Lung (tissue), 12 donors: ENCODE measurements around the gene BBS5. TPM values are rescaled to one million over a fixed set of nuclear protein-coding genes. Genes with fewer than 3 reads are reported as not detected.
A peak's percentile ranks its signal among the peaks of the same experiment; 100 is the strongest.

Experiments
- ATAC-seq: fragments of 200-7000 bp; cut with Tn5 transposase; one replicate; pipeline ENCODE4 v1.9.1; 2020; ENCODE audit warnings: moderate number of reproducible peaks; ENCODE audit not compliant: insufficient read depth, low FRiP score
- DNase-seq, 3 donors: peaks; one replicate each; pipeline ENCODE4 v3.0.0-alpha.2; 2013 to 2017
- H3K27ac ChIP-seq, 2 donors: one replicate each; pipeline ENCODE4 v1.5.1; 2013; ENCODE audit warnings: mild to moderate bottlenecking in 2 of 2, moderate library complexity in 2 of 2, control low read depth in 1 of 2, inconsistent platforms in 1 of 2, low read depth in 1 of 2, low read length in 1 of 2
- H3K27me3 ChIP-seq, 3 donors: one replicate each; pipeline ENCODE4 v1.5.1; 2013; ENCODE audit warnings: low read length in 2 of 3; ENCODE audit not compliant: control insufficient read depth in 3 of 3, insufficient read depth in 3 of 3
- H3K36me3 ChIP-seq, 4 donors: one replicate each; pipeline ENCODE4 v1.5.1; 2013; ENCODE audit warnings: low read length in 4 of 4, mild to moderate bottlenecking in 1 of 4, moderate library complexity in 1 of 4; ENCODE audit not compliant: control insufficient read depth in 4 of 4, insufficient read depth in 4 of 4
- H3K4me1 ChIP-seq, 5 donors: one replicate each; pipeline ENCODE4 v1.5.1; 2013; ENCODE audit warnings: low read length in 5 of 5, mild to moderate bottlenecking in 2 of 5, moderate library complexity in 1 of 5; ENCODE audit not compliant: control insufficient read depth in 5 of 5, insufficient read depth in 5 of 5
- H3K4me3 ChIP-seq: one replicate; pipeline ENCODE4 v1.5.1; 2013; ENCODE audit warnings: mild to moderate bottlenecking, control low read depth, moderate library complexity
- H3K9ac ChIP-seq, 2 donors: one replicate each; pipeline ENCODE4 v1.5.1; 2013; ENCODE audit warnings: low read length in 2 of 2, control low read depth in 1 of 2; ENCODE audit not compliant: insufficient read depth in 1 of 2
- H3K9me3 ChIP-seq, 4 donors: one replicate each; pipeline ENCODE4 v1.5.1; 2013; ENCODE audit warnings: low read length in 3 of 4, mild to moderate bottlenecking in 1 of 4, moderate library complexity in 1 of 4; ENCODE audit not compliant: control insufficient read depth in 4 of 4, insufficient read depth in 3 of 4
- WGBS, 2 donors: extraction: QIAGEN DNeasy Blood & Tissue Kit; methylation state at CpG; one replicate each; pipeline ENCODE4 v1.1.7; 2013; 5-methylcytosine and 5-hydroxymethylcytosine counted together
- polyA plus RNA-seq, 2 donors: library from polyadenylated mRNA; stranded (reverse); fragments of 200-250 nt; gene quantifications; one replicate each; pipeline ENCODE4 v1.2.1, GENCODE V29; 2013
- total RNA-seq, 2 donors: library from RNA; depleted of rRNA in 1 of 2; stranded (reverse); fragments of >200 nt in 1 of 2; gene quantifications; one replicate each; pipeline ENCODE4 v1.2.1, GENCODE V29; 2014 to 2021
- TF ChIP-seq, protein P1 (sequence below): IDR thresholded peaks from 2 replicates; pipeline ENCODE4 v1.5.1; 2012; ENCODE audit warnings: mild to moderate bottlenecking; ENCODE audit errors: control extremely low read depth, extremely low read depth
- donor health status: control.
- donor health status: control.
- donor health status: Bipolar disorder and iron deficiency.
- donor health status: healthy.
- donor health status: DM: yes; HTN: yes; CAD: no.

Gene BBS5
- total and polyA plus RNA-seq, 4 donors = 5.1 to 22.5 (median 9.0) TPM

DNA sequence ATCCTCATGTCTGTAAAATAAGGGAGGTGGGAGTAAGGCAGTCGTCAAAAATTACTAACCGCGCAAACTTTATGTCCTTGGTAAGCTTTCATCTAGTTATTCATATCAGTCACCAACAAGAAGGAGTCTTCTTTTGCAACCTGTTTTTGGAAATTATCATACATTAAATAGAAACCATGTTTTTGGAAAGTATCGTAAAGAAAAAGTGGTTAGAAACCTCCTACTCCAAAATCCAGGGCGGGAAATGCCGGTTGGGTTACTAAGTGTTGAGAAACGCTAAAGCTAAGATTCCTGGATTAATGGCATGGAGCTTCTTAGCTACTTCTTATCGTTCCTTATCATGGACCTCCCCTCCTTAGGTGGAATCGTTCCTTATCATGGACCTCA, 778 bp downstream of the BBS5 start:
- Histone ChIP-seq H3K4me3 (peak overlapping the region; percentile 77), H3K27me3 (no peaks in the 10 kb centered on the region), H3K4me1 (peaks cover 0 to 9% (median 0%) of the 10 kb centered on the region in 5 donors), H3K36me3 (peaks cover 7 to 10% (median 8%) of the 10 kb centered on the region in 4 donors), H3K9me3 (no peaks in the 10 kb centered on the region), H3K9ac (peak overlapping the region; percentile 44 to 80), H3K27ac (no peak overlapping the region)
- TF ChIP-seq, protein P1, sequence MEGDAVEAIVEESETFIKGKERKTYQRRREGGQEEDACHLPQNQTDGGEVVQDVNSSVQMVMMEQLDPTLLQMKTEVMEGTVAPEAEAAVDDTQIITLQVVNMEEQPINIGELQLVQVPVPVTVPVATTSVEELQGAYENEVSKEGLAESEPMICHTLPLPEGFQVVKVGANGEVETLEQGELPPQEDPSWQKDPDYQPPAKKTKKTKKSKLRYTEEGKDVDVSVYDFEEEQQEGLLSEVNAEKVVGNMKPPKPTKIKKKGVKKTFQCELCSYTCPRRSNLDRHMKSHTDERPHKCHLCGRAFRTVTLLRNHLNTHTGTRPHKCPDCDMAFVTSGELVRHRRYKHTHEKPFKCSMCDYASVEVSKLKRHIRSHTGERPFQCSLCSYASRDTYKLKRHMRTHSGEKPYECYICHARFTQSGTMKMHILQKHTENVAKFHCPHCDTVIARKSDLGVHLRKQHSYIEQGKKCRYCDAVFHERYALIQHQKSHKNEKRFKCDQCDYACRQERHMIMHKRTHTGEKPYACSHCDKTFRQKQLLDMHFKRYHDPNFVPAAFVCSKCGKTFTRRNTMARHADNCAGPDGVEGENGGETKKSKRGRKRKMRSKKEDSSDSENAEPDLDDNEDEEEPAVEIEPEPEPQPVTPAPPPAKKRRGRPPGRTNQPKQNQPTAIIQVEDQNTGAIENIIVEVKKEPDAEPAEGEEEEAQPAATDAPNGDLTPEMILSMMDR = no peak
- ATAC-seq (no peak), DNase-seq (peak in 1 of 3 donors; percentile 24)
- 36 to 43% methylated on average over 9 of the region's 9 CpGs for WGBS, 2 donors

DNA sequence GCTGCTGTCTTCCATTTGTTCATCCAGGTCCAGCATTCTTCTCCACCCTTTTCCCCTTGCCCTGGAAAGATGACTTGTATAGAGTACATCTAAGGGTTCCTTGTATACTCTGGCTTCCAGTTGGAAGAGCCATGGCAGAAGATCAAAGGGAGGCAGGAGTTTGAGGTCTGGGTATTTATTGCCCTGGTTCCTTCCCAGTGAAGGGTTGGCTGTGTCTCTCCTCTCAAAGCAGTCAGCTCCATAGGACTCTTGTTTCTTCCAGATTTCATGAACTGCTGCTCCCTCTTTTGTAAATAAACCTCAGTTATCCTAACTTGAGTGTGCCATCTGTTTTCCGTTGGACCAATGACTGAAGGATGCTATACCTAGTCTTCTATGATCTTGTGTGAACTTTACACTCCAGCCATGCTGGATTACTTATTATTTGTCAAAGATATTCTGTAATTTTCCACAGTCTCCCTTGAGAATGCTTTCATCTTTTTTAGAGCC, 6.4 kb downstream of the BBS5 start:
- Histone ChIP-seq H3K9me3 (no peaks in the 10 kb centered on the region), H3K27ac (no peak overlapping the region), H3K4me1 (no peaks in the 10 kb centered on the region), H3K9ac (no peak overlapping the region), H3K36me3 (peaks cover 8 to 17% (median 11%) of the 10 kb centered on the region in 4 donors), H3K27me3 (no peaks in the 10 kb centered on the region), H3K4me3 (no peak overlapping the region)
- TF ChIP-seq, protein P1 = no peak
- DNase-seq (no peak), ATAC-seq (no peak)
- 88 to 92% methylated on average over 1 of the region's 1 CpG for WGBS, 2 donors

DNA sequence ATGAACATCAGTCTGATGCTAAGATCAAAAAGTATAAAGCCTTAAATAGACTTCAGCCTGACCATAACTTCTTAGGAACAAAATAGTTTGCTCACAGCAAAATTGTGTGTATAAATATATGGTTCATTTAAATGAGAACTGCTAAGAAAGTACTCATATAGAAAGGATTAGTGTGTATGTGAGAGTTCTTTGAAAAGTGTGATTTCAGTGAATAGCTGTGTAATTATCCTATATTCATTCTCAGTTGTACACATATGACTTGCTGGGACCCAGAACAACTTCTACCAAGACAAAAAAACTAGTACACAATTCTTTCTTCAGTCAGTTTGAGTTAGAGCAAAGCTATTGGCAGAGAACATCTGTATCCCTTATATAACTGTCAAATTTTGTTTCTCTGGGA, 7.2 kb downstream of the BBS5 start:
- Histone ChIP-seq H3K27me3 (no peaks in the 10 kb centered on the region), H3K27ac (no peak overlapping the region), H3K9me3 (no peaks in the 10 kb centered on the region), H3K9ac (no peak overlapping the region), H3K4me3 (no peak overlapping the region), H3K4me1 (no peaks in the 10 kb centered on the region), H3K36me3 (peaks cover 8 to 17% (median 13%) of the 10 kb centered on the region in 4 donors)
- ATAC-seq = no peak
- DNase-seq = no peak
- TF ChIP-seq, protein P1 = no peak

DNA sequence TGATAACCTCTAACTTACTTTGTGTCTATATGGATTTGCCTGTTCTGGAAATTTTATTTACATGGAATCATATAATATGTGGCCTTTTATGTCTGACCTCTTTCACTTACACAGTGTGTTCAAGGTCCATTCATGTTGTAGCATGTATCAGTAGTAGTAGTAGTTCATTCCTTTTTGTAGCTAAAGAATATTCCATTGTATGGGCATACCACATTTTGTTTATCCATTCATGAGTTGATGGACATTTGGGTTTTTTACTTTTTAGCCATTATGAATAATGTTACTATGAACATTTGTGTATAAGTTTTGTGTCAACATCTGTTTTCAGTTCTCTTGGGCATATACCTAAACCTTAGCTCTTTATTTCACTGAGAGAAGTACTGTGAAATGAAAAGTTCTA, 11.5 kb downstream of the BBS5 start:
- no peak for ATAC-seq
- H3K9ac ChIP-seq = no peak overlapping the region

More for the DNA sequence above, 11.5 kb downstream of the BBS5 start:
- Histone ChIP-seq H3K36me3 (peaks cover 0 to 10% (median 6%) of the 10 kb centered on the region in 4 donors), H3K27ac (no peak overlapping the region), H3K4me3 (no peak overlapping the region), H3K27me3 (no peaks in the 10 kb centered on the region), H3K4me1 (no peaks in the 10 kb centered on the region), H3K9me3 (no peaks in the 10 kb centered on the region)
- no peak for DNase-seq
- TF ChIP-seq, protein P1 = no peak
